HG03066 (cell line): ENCODE data around the gene SMIM5.

Experiments
- ATAC-seq: cut with Tn5 transposase; IDR thresholded peaks from one replicate; pipeline ENCODE4 v1.9.1; 2021; ENCODE audit warnings: low read depth; ENCODE audit not compliant: unreplicated experiment

The SMIM5 gene

GRCh38 chr17:75602644-75603043 lies 30.6 kb upstream of the SMIM5 start:
- no peak for ATAC-seq

GRCh38 chr17:75603123-75603522 lies 30.1 kb upstream of the SMIM5 start:
- no peak for ATAC-seq

GRCh38 chr17:75604034-75604695 lies 29.1 kb upstream of the SMIM5 start:
- ATAC-seq = no peak

DNA sequence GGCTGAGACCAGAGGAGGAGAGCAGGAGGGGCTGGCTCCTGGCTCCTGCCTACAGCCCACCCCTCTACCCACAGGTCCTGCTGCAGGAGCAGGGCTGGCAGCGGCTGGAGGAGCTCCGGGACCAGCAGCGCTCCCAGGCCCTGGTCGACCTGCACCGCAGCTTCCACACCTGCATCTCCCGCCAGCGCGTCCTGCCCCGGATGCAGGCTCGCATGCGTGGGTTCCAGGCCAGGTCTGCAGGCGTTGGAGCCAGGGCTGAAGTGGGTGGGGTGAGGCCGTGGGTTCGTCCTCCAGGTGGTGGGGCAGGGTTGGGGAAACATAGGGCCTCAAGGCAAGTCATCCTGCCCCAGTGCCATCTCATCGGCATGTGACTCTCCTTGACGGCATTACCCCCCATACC lies 27.4 kb upstream of the SMIM5 start:
- no peak for ATAC-seq

- ATAC-seq = no peak
These were observed 26.1 kb upstream of the SMIM5 start for GRCh38 chr17:75607086-75607485.

GRCh38 chr17:75610103-75610984 lies 22.9 kb upstream of the SMIM5 start:
- ATAC-seq = no peak

- no peak for ATAC-seq
These were observed 21.3 kb upstream of the SMIM5 start for GRCh38 chr17:75611851-75612429.

DNA sequence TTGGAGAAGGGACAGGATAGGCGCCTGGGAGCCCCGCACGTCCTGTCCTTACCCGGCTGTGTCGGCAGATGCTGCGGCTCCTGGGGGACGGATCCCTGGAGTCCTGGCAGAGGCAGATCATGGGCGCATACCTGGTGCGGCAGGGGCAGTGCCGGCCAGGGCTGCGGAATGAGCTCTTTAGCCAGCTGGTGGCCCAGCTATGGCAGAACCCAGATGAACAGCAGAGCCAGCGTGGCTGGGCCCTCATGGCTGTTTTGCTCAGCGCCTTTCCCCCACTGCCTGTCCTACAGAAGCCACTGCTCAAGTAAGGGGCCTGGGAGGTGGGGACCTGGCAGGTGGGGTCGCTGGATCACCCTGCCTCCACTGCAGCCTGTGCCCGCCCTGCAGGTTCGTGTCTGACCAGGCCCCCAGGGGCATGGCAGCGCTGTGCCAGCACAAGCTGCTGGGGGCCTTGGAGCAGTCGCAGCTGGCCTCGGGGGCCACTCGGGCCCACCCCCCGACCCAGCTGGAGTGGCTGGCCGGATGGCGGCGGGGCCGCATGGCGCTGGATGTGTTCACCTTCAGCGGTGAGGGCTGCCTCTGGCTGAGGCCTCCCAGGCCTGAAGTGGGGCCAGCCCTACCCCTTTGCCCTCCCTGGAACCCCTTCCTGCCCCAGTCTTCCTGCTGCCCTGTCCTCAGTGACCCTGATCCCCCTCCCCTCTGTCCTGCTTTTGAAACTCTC lies 20.2 kb upstream of the SMIM5 start:
- no peak for ATAC-seq

DNA sequence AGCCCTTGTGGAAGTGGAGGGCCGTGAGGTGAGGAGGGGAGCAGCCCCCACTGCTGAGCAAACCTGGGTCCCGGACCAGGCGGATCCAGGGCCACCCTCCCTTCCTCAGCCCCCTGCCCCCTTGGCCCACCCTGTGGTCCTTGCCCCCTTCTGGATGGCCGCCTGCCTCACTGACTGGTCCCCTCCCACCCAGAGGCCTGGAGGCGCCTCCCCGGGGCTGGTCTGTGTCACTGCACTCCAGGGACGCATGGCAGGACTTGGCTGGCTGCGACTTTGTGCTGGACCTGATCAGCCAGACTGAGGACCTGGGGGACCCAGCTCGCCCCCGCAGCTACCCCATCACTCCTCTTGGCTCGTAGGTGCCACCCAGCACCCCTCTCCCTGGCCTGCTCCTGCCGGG lies 19.2 kb upstream of the SMIM5 start:
- no peak for ATAC-seq

DNA sequence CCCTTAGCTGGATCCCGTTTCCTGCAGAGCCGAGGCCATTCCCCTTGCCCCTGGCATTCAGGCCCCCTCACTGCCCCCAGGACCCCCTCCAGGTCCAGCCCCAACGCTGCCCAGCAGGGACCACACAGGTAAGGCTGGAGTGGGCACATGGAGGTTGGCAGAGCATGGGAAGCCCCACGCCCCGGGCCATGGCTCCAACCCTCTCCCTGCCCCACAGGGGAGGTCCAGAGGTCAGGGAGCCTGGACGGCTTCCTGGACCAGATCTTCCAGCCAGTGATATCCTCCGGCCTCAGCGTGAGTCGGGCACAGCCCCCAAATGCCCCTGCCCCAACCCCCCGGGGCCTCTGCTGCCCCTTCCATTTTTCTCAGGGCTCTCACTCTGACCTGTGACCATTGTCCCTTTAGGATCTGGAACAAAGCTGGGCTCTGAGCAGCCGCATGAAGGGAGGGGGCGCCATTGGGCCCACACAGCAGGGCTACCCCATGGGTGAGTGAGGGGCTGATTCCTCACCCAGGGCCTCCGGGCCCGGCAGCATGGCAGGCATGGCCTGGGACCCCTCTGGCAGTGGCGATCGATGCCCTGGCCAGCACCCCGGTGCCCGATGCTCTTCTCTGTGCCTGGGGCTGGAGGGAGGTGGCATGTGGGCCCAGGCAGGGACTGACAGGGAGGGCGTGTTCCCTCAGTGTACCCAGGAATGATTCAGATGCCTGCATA lies 18.5 kb upstream of the SMIM5 start:
- ATAC-seq = no peak

- no peak for ATAC-seq
These were observed 17.9 kb upstream of the SMIM5 start for GRCh38 chr17:75615301-75615700.

- no peak for ATAC-seq
These were observed 16.6 kb upstream of the SMIM5 start for GRCh38 chr17:75616521-75617122.

- ATAC-seq = no peak
These were observed 16.0 kb upstream of the SMIM5 start for GRCh38 chr17:75617218-75617617.

DNA sequence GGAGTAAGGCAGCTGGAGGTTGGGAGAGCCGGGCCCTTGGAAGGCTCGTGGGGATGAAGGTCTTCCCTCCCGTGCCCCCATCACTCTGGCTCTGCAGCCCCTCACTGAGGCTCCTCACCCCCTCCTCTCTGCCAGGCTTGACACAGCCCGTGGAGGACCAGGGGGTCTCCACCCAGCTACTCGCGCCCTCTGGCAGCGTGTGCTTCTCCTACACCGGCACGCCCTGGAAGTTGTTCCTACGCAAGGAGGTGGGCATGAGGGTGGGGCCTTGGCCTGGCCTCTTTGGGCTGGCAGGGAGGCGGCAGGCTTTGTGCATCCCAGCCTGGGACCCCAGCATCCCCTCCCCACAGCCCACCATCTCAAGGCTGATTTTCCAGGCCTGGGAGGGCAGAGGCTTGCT lies 15.6 kb upstream of the SMIM5 start:
- ATAC-seq = no peak

GRCh38 chr17:75619506-75620431 lies 13.5 kb upstream of the SMIM5 start:
- no peak for ATAC-seq

DNA sequence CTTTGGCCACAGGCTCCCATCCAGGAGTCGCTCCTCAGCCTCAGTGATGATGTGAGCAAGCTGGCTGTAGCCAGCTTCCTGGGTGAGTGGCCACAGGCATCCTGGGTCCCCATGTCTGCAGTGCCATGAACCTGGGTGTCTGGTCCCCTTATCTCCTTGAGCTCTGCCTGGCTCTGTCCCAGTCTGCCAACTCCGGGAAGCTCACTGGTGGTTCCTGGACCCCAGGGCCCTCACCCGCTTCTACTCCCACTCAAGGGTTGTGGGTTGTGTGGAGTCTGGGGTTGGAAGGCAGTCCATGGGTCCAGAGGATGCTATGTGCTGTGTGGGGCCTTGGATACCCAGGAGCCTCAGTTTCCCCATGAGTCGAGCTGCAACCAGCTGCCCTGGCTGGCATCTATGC lies 11.7 kb upstream of the SMIM5 start:
- no peak for ATAC-seq

- ATAC-seq = no peak
These were observed 11.2 kb upstream of the SMIM5 start for GRCh38 chr17:75622076-75622475.

DNA sequence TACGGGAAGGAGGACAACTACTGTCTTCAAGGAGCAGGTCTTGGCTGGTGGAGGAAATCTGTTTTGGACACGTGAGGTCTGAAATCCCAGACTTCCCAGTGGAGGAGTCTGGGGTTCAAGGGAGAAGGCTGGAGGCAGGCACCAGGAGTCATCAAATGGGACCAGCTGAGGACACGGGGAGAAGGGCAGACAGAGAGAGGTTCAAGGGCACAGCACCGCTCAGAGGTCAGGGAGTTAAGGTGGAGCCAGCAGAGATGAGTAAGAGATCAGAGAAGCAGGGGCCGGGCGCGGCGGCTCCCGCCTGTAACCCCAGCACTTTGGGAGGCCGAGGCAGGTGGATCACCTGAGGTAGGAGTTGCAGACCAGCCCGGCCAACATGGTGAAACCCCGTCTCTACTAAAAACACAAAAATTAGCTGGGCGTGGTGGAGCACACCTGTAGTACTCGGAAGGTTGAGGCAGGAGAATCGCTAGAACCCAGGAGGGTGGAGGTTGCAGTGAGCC lies 10.4 kb upstream of the SMIM5 start:
- ATAC-seq = no peak

DNA sequence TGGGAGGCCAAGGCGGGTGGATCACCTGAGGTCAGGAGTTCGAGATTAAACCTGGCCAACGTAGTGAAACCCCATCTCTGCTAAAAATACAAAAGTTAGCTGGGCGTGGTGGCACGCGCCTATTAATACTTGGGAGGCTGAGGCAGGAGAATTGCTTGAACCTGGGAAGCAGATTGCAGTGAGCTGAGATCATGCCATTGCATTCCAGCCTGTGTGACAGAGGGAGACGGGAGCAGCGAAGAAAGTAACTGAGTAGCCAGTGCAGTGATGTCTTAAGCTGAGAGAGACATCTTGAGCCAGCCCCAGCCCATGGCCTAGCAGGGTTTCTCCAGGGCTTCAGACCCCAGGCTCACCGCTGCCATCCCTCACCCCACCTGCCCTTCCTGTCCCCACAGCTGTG lies 9.8 kb upstream of the SMIM5 start:
- no peak for ATAC-seq
